Activated T-helper 1 cell treated with Interleukin-2 at 50 U/mL for 16 hours (primary cell): ENCODE measurements around the gene TMEM192.
"Not testable (repeated sequence)": the region's sequence is repeated elsewhere in the genome, so short reads cannot be mapped to it uniquely, and the experiment has no call there.

Source experiments
- DNase-seq: peaks from one replicate; pipeline ENCODE4 v3.0.0-alpha.2; 2020; ENCODE audit warnings: low read depth

TMEM192 gene

GRCh38 chr4:165092187-165092586, 20.5 kb downstream of the TMEM192 start:
- not testable (repeated sequence) for DNase-seq

DNA sequence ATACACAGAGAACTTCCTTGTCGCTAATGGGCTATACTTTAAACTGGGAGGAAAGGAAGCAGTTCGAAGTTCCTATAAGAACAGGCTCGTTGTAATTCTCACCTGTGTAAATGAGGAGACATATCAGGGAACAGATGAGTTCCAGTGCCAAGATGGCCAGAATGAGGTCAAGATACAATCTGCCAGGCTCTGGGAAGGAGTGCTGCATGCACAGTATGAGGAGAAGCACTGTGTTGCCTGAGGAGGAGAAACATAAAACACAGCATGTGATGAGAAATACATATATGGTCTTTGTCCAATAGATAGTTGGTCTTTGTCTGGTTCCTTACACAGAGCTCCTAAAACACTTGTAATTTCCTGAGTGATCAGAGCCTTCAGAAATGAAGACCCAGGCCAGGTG, 24.3 kb downstream of the TMEM192 start:
- DNase-seq: no peak

- no peak for DNase-seq
Measured at GRCh38 chr4:165085946-165086345, 26.7 kb downstream of the TMEM192 start.

DNA sequence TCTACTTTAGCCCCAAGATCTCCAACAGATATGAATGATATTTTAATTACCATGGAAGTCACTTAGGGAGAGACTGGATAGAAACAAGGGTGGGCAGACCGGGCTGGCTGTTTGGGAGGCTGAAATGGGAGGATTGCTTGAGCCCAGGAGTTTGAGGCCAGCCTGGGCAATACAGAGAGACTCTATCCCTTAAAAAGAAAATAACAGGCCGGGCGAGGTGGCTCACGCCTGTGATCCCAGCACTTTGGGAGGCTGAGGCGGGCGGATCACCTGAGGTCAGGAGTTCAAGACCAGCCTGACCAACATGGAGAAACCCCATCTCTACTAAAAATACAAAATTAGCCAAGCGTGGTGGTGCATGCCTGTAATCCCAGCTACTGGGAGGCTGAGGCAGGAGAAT, 27.9 kb downstream of the TMEM192 start:
- not testable (repeated sequence) for DNase-seq

DNA sequence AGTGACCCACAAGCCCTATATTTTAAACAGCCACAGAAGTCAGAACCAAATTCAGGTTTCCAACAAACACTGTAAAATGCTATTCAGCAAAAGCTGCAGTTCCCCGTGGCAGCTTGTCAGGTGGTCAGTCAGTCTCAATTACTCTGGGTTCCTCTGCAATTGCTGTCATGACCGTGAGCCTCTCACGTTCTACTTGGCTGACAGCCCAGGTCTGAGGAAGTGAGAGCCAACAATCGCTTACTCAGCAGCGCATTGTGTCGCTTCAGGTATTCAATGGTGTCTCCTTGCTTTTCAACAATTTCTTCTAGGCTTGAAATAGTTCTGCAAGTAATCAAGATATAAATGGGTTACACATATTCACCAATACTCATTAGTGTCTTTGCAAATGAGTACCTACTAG, 33.2 kb downstream of the TMEM192 start:
- DNase-seq: no peak

DNA sequence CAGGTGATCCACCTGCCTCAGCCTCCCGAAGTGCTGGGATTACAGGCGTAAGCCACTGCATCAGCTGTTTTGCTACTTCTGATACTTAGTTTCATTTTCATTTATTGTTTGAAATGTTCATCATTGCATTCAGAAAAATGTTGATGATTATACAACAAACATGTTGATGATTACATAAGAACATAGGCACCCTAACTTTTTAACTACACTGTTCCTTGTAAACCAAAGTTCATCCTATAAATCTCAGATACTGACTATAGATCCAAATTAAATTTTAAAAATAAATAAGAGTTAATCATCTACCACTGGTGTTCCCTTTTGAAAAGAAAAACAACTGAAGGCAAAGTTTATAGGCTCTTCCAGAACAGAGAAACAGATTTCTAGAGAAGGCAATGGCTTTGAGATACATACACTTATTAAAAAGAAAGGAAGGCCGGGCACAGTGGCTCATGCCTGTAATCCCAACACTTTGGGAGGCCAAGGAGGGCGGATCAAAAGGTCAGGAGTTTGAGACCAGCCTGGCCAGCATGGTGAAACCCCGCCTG, 35.6 kb downstream of the TMEM192 start:
- no peak for DNase-seq

DNA sequence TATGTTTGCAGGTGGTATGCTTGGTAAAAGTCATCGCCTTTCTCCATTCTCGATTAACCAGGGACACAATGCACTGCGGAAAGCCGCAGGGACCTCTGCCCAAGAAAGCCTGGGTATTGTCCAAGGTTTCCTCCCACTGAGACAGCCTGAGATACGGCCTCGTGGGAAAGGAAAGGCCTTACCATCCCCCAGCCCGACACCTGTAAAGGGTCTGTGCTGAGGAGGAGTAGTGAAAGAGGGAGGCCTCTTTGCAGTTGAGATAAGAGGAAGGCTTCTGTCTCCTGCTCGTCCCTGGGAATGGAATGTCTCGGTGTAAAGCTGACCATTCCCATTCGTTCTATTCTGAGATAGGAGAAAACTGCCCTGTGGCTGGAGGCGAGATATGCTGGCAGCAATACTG, 39.3 kb downstream of the TMEM192 start:
- not testable (repeated sequence) for DNase-seq

GRCh38 chr4:165070560-165070959, 42.1 kb downstream of the TMEM192 start:
- no peak for DNase-seq

DNA sequence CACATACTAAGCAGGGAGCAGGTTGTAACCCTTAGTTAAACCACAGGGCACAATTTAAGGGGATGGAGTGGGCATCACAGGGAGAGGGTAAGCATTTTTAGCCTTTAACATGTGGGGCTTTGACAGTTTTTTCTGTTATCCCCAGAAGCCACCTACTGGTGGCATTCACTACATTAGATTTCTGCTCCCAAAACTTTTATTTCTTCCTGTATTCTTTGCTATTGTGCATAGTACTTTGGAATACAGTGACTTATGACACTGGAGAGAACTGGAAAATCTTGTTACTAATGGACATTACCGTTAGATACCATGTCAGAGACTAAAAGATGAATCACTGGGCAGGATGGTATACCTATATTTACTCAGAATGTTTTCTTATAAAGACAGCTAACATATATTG, 51.7 kb downstream of the TMEM192 start:
- DNase-seq: no peak

- DNase-seq: no peak
Measured at GRCh38 chr4:165059386-165059785, 53.3 kb downstream of the TMEM192 start.

- no peak for DNase-seq
Measured at GRCh38 chr4:165058666-165059065, 54.0 kb downstream of the TMEM192 start.

DNA sequence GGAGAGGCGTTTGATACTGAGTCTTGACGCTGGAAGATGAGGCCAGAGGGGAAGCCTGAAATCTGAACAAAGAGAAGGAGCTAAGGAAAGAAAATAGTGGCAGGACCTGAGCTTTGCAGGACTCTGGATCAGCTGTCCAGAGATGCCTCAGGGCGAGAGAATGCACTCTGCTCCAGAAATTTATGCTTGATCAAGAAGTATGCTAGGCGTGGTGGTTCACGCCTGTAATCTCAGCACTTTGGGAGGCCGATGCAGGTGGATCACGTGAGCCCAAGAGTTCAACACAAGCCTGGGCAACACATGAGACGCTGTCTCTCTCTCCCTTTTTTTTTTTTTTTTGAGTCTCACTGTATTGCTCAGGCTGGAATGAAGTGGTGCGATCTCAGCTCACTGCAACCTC, 57.1 kb downstream of the TMEM192 start:
- DNase-seq: no peak

DNA sequence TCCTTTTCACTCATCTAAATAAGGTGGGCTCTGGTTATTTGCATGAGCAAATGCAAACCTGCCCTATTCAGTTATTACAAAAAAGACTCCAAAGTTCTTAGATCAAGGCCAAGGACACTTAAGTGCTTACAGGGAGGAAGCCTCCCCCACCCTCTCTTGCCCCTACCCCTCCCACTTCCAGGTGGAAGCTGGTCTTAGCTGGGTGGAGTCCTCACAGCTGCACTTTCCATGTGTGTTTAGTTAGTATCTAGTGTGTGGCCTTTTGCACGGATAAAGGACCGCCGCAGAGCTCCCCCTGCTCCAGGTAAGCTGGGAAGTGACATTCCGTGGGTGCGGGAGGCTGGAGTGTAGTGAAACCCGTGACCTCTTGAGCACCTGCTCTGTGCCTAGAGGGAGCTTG, 59.0 kb downstream of the TMEM192 start, which contains the start of gene TRIM75:
Gene TRIM75, plus strand, starts transcription at position 222 of the 400 bp plus-strand sequence. CDS start 5,282 bp downstream, outside the sequence.
- no peak for DNase-seq

DNA sequence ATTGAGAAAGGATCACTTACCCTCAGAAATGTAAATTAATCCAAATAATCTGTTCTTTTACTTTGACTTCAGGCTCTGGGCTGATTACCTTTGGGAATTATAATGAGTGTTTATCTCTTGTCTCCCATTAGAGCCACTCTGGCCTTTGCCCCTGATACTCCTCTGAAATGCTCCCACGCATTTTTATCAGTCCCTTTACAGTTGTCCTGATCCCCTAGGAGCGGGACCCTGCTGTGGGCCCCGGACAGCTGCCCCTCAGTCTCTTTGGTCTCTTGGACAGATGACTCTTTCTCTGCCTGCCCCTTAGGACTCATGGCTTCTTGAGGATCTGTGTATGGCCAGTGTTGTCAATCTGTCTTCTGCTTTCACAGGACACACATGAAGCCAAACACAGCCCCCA, 60.0 kb downstream of the TMEM192 start:
- DNase-seq: no peak

DNA sequence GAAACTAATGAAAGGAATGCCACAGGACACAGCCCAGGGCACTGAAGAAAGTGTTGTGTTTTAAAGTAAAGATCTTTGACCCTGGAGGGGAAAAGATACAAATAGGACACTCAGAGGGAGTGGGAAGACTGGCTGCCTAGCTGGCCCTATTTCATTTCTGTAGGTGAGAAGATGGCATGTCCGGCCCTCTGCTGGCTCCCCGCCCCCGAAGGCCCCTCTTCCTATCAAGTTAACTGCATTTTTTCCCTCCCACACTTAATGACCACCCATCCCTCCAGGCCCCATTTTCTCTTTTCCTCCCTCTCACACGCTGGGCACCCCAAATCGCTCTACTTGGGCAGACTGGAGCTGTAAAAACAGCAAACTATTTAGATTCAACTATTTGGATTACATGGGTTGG, 64.5 kb downstream of the TMEM192 start:
- DNase-seq: no peak

DNA sequence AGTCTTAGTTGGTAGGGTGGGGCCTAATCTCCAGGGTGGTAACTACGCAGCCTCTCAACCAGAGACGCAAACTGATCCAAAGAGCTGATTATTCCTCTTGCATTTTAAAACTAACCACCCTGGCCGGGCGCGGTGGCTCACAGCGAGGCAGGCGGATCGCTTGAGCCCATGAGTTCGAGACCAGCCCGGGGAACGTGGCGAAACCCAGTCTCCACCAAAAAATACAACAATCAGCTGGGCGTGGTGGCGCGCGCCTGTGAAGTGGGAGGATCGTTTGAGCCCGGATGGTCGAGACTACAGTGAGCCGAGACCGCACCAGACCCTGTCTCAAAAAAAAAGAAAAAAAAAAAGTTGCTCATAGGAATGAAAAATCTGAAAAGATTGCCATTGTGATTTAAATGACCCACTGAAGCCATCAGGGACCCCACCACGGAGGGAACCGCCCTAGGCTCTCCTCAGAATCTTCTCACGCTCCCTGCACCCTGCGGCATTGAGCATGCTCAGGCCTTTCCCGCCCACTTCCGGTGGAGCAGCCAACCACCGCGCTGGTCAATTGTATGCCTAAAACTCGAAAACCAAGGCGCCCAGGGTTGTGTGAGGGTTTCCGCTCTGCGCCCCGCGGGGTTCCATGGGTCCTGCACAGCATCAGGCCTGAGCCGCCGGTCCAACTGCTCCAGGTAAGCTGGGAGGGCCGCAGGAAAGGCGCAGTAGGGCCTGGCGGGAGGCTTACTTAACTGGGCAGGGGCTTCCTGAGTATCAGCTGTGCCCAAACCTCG, 81.0 kb downstream of the TMEM192 start, which contains the start of gene TRIM60:
Gene TRIM60, plus strand, starts transcription at position 564 of the 776 bp plus-strand sequence. CDS start 8,074 bp downstream, outside the sequence.
- DNase-seq: no peak

DNA sequence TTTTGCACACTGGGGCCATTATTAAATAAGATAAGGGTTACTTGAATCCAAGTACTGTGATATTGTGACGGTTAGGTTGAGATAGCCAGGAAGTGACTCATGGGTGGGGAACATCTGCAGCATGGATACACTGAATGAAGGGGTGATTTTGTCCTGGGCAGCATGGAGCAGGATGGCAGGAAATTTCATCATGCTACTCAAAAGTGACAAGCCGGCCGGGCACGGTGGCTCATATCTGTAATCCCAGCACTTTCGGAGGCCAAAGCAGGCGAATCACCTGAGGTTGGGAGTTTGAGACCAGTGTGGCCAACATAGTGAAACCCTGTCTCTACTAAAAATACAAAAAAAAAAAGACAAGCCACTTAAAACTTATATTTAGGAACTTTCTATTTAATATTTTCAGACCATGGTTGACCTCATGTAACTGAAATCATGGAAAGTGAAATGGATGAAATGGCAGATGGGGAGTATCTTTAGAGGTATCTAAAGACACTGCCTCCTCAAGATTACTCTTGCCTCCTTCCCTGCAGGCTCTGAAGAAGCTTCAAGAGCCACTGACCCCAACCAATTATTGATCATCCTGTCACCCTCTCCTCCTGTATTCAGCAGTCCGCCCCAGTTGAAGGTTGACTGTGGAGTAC, 84.8 kb downstream of the TMEM192 start:
- DNase-seq: no peak

GRCh38 chr4:165025782-165026181, 86.9 kb downstream of the TMEM192 start:
- not testable (repeated sequence) for DNase-seq
